ENCODE data around the gene HLA-DOB. TPM values are rescaled to one million over a fixed set of nuclear protein-coding genes. Genes with fewer than 3 reads are reported as not detected.
"Not testable (repeated sequence)": the region's sequence is repeated elsewhere in the genome, so short reads cannot be mapped to it uniquely, and the experiment has no call there.

The HLA-DOB gene
- total RNA-seq, 6 experiments from 2014 or later = 0.16 to 0.20 TPM; not detected in 4

GRCh38 chr6:32814145-32814544 lies 2.7 kb downstream of the HLA-DOB start:
- intact Hi-C loops (cut with DNase I) = no loop called here
- Histone ChIP-seq H3K4me1 (no peaks in the 10 kb centered on the region), H3K27me3 (no peaks in the 10 kb centered on the region), H3K4me3 (no peak overlapping the region), H3K9me3 (no peaks in the 10 kb centered on the region), H3K36me3 (no peaks in the 10 kb centered on the region), H3K27ac (no peak overlapping the region)
- TF ChIP-seq POLR2A (IDR thresholded peaks at IDR 0.05) (no peak), CTCF (IDR thresholded peaks at IDR 0.05) (no peak)
- WGBS (ENCODE audit: insufficient coverage, low coverage, low lambda C conversion rate, missing lambda C conversion rate) = 77% methylated on average over 2 of the region's 2 CpGs
- ATAC-seq (no peak), DNase-seq (no peak)

- Histone ChIP-seq H3K4me1 (no peaks in the 10 kb centered on the region), H3K9me3 (no peaks in the 10 kb centered on the region), H3K27ac (no peak overlapping the region), H3K4me3 (no peak overlapping the region), H3K27me3 (peaks cover 0 to 6% of the 10 kb centered on the region in 2 donors), H3K36me3 (no peaks in the 10 kb centered on the region)
- no peak for TF ChIP-seq CTCF (IDR thresholded peaks at IDR 0.05)
- TF ChIP-seq POLR2A (IDR thresholded peaks at IDR 0.05) = no peak
- intact Hi-C loops (cut with DNase I) = no loop called here
- ATAC-seq = no peak
- 30% methylated on average over 1 of the region's 1 CpG for WGBS (ENCODE audit: insufficient coverage, low coverage, low lambda C conversion rate, missing lambda C conversion rate)
- DNase-seq = no peak
These were observed 7.6 kb downstream of the HLA-DOB start for GRCh38 chr6:32809171-32809570.

GRCh38 chr6:32807020-32807580 lies 9.7 kb downstream of the HLA-DOB start:
- Histone ChIP-seq H3K4me3 (no peak overlapping the region), H3K27me3 (peaks cover 0 to 6% of the 10 kb centered on the region in 2 donors), H3K4me1 (no peaks in the 10 kb centered on the region), H3K36me3 (no peaks in the 10 kb centered on the region), H3K27ac (no peak overlapping the region), H3K9me3 (no peaks in the 10 kb centered on the region)
- TF ChIP-seq CTCF (IDR thresholded peaks at IDR 0.05) (no peak), POLR2A (IDR thresholded peaks at IDR 0.05) (no peak)
- ATAC-seq (no peak), DNase-seq (no peak)
- 54% methylated on average over 5 of the region's 5 CpGs for WGBS (ENCODE audit: insufficient coverage, low coverage, low lambda C conversion rate, missing lambda C conversion rate)
- intact Hi-C loops (cut with DNase I) = no loop called here

GRCh38 chr6:32805404-32805803 lies 11.4 kb downstream of the HLA-DOB start:
- H3K9me3 ChIP-seq; ATAC-seq; H3K4me3 ChIP-seq; H3K27me3 ChIP-seq; H3K4me1 ChIP-seq; H3K27ac ChIP-seq; H3K36me3 ChIP-seq; intact Hi-C loops (cut with DNase I); DNase-seq: not testable (repeated sequence)

GRCh38 chr6:32803416-32803815 lies 13.4 kb downstream of the HLA-DOB start:
- H3K9me3 ChIP-seq = no peaks in the 10 kb centered on the region
- no peak overlapping the region for H3K27ac ChIP-seq
- no peak overlapping the region for H3K4me3 ChIP-seq
- intact Hi-C loops (cut with DNase I) = no loop called here
- DNase-seq = no peak
- H3K27me3 ChIP-seq = peaks cover 0 to 6% of the 10 kb centered on the region in 2 donors
- 60% methylated on average over 2 of the region's 2 CpGs for WGBS (ENCODE audit: insufficient coverage, low coverage, low lambda C conversion rate, missing lambda C conversion rate)
- H3K4me1 ChIP-seq = no peaks in the 10 kb centered on the region
- no peaks in the 10 kb centered on the region for H3K36me3 ChIP-seq
- ATAC-seq = no peak
- no peak for TF ChIP-seq CTCF (IDR thresholded peaks at IDR 0.05)
- TF ChIP-seq POLR2A (IDR thresholded peaks at IDR 0.05) = no peak
